ENCODE results near the gene NFE2L2. TPM values are rescaled to one million over a fixed set of nuclear protein-coding genes. Genes with fewer than 3 reads are reported as not detected.

NFE2L2 gene
- total RNA-seq, 2 donors from 2014 or later = 58.0 to 65.5 TPM

DNA sequence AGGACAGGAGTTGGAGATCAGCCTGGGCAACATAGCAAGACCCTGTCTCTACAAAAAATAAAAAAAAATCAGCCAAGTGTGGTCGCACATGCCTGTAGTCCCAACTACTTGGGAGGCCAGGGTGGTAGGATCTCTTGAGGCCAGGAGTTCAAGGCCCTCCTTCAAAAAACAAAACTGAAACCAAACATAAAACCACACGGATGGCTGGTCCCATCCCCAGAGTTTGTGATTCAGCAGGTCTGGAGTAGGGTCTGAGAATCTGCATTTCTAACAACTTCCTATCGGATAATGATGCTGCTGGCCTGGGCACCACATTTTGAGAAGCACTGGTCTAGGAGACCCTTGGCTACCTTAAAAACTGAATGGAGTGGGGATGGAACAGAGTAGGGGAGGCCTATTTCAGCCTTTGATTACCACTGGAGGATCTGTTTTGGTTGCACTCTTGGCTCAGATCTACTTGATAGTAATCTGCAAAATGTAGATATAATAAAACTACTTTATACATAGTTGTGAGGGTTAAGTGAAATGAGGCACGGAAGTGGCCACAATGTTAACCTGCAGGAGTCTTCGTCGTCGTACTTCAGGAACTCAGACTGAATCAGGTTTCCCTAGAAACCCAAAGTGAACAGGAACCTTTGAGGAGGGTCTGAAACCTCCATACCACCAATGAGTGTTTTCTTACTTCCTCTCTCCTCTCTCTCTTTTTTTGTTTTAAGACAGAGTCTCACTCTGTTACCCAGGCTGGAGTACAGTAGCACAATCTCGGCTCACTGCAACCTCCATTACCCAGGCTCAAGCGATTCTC is 25.5 kb upstream of the NFE2L2 start:
- Mint-ChIP-seq H3K4me3 (peak overlapping the region; percentile 80), H3K27ac (peak overlapping the region; percentile 76), H3K36me3 (ENCODE audit: low read depth) (peaks cover 1% of the 10 kb centered on the region), H3K4me1 (peaks cover 8% of the 10 kb centered on the region), H3K27me3 (no peaks in the 10 kb centered on the region)
- no peak for DNase-seq
- H3K9me3 ChIP-seq (ENCODE audit: control insufficient read depth, low read length, poor library complexity, severe bottlenecking) = no peaks in the 10 kb centered on the region
- peak; percentile 48 for ATAC-seq

DNA sequence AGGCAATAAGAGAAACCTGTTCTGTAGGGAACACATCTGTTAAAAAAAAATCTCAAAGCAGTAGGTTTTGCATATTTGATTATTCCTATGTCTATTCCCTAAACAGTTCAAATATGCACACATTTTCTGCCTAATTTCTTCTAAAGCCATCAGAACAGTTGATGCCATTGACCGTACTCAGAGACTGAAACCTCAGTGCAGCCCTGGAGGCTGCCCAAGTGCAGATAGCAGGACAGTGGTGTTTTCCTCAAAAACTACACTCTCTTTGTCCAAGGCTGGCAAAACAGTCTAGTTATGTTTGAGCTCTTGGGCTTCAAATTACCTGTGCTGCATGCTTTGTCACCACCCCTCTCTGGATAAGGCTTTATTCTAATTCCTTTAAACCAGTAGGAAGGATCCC is 23.3 kb upstream of the NFE2L2 start:
- Mint-ChIP-seq H3K27ac (no peak overlapping the region), H3K4me1 (peaks cover 8% of the 10 kb centered on the region), H3K4me3 (no peak overlapping the region), H3K27me3 (no peaks in the 10 kb centered on the region), H3K36me3 (ENCODE audit: low read depth) (peaks cover 2% of the 10 kb centered on the region)
- DNase-seq (no peak), ATAC-seq (no peak)
- H3K9me3 ChIP-seq (ENCODE audit: control insufficient read depth, low read length, poor library complexity, severe bottlenecking) = no peaks in the 10 kb centered on the region

DNA sequence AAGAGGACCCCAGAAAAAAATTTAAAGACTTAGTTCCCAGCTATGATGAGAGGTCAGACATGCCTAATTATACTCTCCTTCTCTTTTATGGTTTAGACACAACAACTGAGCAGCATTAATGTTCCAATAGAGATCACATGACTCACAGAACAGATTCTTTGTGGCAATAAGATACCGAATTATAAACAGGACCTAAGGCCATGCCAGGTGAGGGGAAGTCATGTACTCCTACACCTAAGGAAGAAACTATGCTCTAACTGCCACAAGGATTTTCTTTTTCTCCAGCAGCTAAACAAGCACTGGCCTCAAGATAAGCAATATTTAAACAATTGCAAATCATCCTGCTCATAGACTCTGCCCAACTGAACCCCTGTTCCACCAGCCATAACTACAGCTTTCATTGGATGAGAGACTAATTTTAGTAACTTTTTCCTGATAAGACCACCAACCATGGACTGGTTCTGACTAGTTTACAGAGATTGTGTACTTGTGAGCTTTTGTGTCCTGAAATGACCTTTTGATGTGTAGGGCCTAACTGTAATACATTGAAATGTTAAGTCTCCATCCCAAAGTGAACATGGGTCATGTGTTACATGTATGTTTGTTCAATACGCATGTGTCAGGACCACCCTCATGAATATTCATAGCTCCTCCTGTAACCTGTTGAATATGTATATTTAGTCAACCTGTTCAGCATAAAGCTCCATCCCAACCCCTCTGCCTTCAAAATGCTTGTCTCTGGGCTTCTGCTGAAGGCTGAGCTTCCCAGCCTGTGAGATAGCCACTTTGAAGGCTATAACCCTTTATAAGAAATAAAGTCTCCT is 21.6 kb upstream of the NFE2L2 start:
- Mint-ChIP-seq H3K4me1 (peaks cover 8% of the 10 kb centered on the region), H3K27ac (no peak overlapping the region), H3K4me3 (no peak overlapping the region), H3K27me3 (no peaks in the 10 kb centered on the region), H3K36me3 (ENCODE audit: low read depth) (peaks cover 5% of the 10 kb centered on the region)
- no peak for DNase-seq
- no peak for ATAC-seq
- no peaks in the 10 kb centered on the region for H3K9me3 ChIP-seq (ENCODE audit: control insufficient read depth, low read length, poor library complexity, severe bottlenecking)

DNA sequence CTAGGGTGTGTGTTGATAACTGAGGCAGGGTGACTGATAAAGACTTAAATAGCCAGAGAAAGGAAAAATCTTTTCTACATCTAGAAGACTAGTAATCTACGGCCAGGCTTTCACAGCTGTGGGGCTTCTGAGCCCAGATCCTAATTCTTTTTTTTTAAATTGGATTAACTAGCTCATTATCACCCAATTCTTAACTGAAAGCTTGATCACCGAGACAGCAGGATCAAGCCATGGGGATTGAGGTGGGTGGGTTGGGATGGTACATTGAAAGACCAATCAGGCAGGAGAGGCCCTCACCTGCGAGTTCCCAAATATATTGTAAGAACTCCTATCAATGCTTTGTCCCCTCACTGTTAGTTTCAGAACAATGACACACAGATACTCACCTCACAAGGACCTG is 20.0 kb upstream of the NFE2L2 start:
- Mint-ChIP-seq H3K4me1 (peaks cover 3% of the 10 kb centered on the region), H3K4me3 (no peak overlapping the region), H3K36me3 (ENCODE audit: low read depth) (peaks cover 5% of the 10 kb centered on the region), H3K27me3 (no peaks in the 10 kb centered on the region), H3K27ac (no peak overlapping the region)
- ATAC-seq = no peak
- DNase-seq = no peak
- H3K9me3 ChIP-seq (ENCODE audit: control insufficient read depth, low read length, poor library complexity, severe bottlenecking) = no peaks in the 10 kb centered on the region

DNA sequence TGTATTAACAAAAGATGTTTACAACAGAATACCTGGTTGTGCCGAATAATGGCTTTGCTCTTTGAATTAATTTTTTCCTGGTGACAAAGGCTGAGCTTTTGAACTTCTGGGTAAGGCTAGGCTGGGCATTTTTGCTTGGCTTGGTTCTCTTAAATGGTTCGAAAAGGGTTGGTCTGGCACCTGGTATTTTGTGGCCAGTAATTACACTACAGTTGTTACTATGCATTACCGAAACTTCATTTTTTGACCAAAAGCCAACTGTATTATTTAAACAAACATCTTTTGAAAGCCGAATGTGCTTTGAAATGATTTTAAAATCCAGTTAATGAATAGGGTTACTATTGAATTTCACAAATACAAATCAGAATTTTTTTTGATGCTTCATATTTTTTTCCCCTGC is 19.4 kb upstream of the NFE2L2 start:
- peaks cover 5% of the 10 kb centered on the region for H3K36me3 Mint-ChIP-seq (ENCODE audit: low read depth)
- H3K4me1 Mint-ChIP-seq = peaks cover 3% of the 10 kb centered on the region
- no peak for ATAC-seq
- no peaks in the 10 kb centered on the region for H3K27me3 Mint-ChIP-seq
- no peaks in the 10 kb centered on the region for H3K9me3 ChIP-seq (ENCODE audit: control insufficient read depth, low read length, poor library complexity, severe bottlenecking)
- H3K27ac Mint-ChIP-seq = no peak overlapping the region
- no peak for DNase-seq
- H3K4me3 Mint-ChIP-seq = no peak overlapping the region

DNA sequence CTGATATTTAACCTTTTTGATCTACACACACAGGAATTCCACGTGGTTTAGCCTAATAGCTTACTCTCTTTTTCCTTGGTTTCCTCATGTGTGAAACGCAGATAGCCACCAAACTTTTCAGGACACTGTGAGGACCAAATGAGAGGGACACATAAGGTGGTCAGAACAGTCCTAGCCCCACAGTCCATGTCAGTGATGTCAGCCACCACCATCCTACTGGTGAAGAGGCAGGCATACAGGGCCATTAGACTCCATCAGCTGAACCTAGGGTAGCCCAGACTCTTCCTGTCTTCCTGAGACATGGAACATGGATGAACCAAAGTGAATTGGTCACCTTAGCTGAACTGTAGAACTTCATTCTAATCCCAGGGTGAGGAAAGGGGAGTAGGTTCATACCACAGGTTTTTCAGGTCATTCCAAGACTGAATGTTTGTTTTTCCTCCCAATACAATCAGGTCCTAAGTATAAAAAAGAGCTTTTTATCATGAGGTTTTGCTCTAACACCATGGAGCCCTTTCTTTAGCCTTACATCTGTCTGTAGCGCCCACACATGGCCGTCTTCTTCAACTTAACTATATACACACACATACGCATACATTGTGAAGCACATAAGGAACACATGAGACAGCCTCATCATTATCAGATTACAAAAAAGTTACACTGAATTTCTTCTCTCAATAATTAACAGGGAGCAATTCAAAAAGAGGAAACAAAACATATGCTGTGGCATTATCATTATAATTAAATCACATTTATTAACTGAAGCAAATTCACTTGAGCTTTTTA is 18.5 kb upstream of the NFE2L2 start:
- Mint-ChIP-seq H3K4me3 (no peak overlapping the region), H3K27me3 (no peaks in the 10 kb centered on the region), H3K27ac (no peak overlapping the region), H3K4me1 (peaks cover 3% of the 10 kb centered on the region), H3K36me3 (ENCODE audit: low read depth) (peaks cover 5% of the 10 kb centered on the region)
- ATAC-seq (no peak), DNase-seq (no peak)
- H3K9me3 ChIP-seq (ENCODE audit: control insufficient read depth, low read length, poor library complexity, severe bottlenecking) = no peaks in the 10 kb centered on the region

DNA sequence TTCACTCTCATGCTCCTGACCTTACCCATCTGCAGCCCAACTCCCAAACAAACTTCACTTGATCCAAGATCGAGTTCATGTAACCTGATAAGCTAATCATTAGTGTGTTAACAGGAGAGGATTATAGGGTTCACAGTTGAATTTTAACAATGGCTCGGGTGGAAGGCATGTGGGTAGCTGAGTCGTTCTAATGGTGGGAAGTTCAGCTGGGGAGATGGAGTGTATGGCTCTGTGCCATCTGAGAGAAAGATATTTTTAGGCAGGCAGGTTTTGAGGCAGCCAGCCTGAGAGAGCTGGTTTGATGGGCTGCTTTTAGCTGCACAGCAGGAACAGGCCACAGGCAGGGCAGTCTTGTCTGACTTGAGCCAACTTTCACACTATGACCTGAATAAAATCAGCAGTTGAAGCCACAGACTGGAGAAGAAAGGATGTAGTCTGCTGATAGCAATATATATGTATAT is 17.7 kb upstream of the NFE2L2 start:
- ATAC-seq = no peak
- H3K27ac Mint-ChIP-seq = no peak overlapping the region
- H3K9me3 ChIP-seq (ENCODE audit: control insufficient read depth, low read length, poor library complexity, severe bottlenecking) = no peaks in the 10 kb centered on the region
- no peak overlapping the region for H3K4me3 Mint-ChIP-seq
- H3K27me3 Mint-ChIP-seq = no peaks in the 10 kb centered on the region
- H3K36me3 Mint-ChIP-seq (ENCODE audit: low read depth) = peaks cover 5% of the 10 kb centered on the region
- peaks cover 3% of the 10 kb centered on the region for H3K4me1 Mint-ChIP-seq
- DNase-seq = no peak

DNA sequence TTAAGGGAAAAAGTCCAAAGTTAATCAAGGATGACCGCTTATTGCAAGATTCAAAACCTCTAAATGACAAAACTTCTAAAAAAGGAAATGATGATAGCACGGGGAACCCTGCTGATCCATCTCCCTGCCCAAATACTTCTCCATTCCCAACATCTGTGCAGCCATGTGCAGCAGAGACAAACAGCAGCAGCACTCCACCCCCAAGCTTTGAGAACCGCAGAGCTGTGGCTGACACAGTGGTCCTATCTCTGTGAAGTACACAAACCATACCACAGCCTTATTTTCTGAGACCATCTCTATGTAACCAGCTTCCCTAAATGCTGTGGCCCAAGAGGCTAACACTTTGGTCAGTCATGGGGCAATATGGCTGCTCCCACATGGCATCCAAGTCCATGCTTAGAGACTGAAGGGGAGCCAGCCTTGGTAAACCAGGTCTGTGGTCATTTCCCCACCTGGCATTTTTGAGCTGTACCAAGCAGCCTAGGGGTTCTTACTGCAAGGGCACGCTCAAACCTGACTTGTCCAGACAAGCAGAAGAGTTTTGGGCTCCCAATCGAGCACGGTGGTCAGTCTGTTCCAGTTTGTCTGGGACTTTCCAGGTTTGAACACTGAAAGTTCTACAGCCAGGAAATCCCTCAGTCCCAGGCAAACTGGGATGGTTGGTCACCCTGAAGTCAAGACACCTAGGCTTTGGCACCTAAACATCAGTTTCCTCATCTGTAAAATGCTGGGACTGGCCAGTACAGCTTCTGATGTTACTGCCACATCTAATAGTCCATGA is 17.1 kb upstream of the NFE2L2 start:
- ATAC-seq = peak; percentile 21
- no peaks in the 10 kb centered on the region for H3K9me3 ChIP-seq (ENCODE audit: control insufficient read depth, low read length, poor library complexity, severe bottlenecking)
- no peak overlapping the region for H3K27ac Mint-ChIP-seq
- no peak for DNase-seq
- H3K36me3 Mint-ChIP-seq (ENCODE audit: low read depth) = peaks cover 5% of the 10 kb centered on the region
- no peaks in the 10 kb centered on the region for H3K27me3 Mint-ChIP-seq
- H3K4me1 Mint-ChIP-seq = peaks cover 3% of the 10 kb centered on the region
- no peak overlapping the region for H3K4me3 Mint-ChIP-seq

DNA sequence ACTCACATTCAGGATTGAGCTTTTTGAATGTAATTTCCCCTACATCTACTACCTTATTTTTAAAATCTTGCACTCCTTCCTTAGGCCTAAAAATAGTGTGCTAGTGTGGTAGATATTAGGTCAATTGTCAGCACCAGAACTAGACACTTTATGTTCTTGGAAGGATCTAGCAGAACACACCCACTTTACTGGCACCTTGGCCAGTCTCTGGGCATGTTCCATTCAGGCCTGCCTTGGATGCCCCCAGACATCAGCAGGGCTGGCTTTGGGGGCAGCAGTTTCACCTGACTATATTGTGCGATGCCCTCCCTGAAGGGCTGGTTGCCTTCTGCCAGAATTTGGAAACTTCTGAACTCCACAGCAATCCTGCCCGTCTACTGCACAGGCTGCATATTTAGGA is 15.3 kb upstream of the NFE2L2 start:
- no peak for DNase-seq
- Mint-ChIP-seq H3K4me1 (peaks cover 3% of the 10 kb centered on the region), H3K27ac (no peak overlapping the region), H3K36me3 (ENCODE audit: low read depth) (peaks cover 2% of the 10 kb centered on the region), H3K27me3 (no peaks in the 10 kb centered on the region), H3K4me3 (no peak overlapping the region)
- H3K9me3 ChIP-seq (ENCODE audit: control insufficient read depth, low read length, poor library complexity, severe bottlenecking) = no peaks in the 10 kb centered on the region
- ATAC-seq = no peak

DNA sequence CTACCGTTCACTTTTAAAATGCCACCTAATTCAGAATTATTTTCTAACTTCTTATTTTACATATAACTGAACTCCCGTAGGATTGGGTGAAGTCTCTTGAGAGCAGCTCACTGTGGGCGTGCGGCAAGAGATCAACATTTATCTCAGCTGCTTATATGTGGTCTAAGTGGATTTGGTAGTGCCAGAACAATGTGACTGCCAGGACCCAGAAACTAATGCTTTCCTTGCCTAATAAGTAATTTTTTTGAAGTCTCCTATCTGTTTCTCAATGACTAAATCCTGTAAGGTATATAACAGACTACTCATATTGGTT is 11.2 kb upstream of the NFE2L2 start:
- H3K4me1 Mint-ChIP-seq = no peaks in the 10 kb centered on the region
- H3K9me3 ChIP-seq (ENCODE audit: control insufficient read depth, low read length, poor library complexity, severe bottlenecking) = no peaks in the 10 kb centered on the region
- H3K27ac Mint-ChIP-seq = no peak overlapping the region
- DNase-seq (no peak), ATAC-seq (no peak)
- H3K27me3 Mint-ChIP-seq = no peaks in the 10 kb centered on the region
- no peak overlapping the region for H3K4me3 Mint-ChIP-seq
- H3K36me3 Mint-ChIP-seq (ENCODE audit: low read depth) = no peaks in the 10 kb centered on the region

DNA sequence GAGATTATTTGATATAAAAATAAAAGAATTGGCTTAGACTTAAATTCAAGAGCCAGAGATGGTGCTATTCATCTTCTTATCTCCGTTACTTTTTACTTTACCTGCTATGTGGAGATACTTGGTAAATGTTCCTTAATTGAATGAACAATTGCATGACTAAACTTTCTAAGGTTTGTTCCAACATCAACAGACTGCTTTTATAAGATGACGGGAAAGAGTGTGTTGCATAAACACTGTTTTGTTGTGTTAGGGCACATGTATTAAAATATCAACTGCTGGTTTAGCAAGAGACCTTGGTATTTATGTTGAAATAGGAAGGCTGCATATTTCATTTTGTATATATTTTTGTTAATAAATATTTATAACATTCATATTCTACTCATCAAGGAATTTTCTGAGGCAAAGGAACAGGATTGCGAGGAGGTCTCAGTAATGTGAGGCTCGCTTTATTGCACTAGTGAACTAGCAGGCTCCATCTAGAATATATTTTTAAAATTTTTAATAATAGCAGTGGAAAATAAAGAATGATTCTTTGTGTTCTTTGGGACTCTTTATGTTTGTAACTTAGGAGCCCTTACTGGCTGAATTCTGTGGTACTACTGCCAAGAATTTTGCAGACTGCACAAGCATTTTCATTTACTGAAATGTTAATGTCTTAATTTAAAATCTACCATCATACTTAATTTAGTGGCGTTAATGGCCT is 10.7 kb upstream of the NFE2L2 start:
- ATAC-seq = no peak
- H3K9me3 ChIP-seq (ENCODE audit: control insufficient read depth, low read length, poor library complexity, severe bottlenecking) = no peaks in the 10 kb centered on the region
- no peak overlapping the region for H3K4me3 Mint-ChIP-seq
- no peak for DNase-seq
- H3K4me1 Mint-ChIP-seq = no peaks in the 10 kb centered on the region
- no peaks in the 10 kb centered on the region for H3K27me3 Mint-ChIP-seq
- no peaks in the 10 kb centered on the region for H3K36me3 Mint-ChIP-seq (ENCODE audit: low read depth)
- H3K27ac Mint-ChIP-seq = no peak overlapping the region

DNA sequence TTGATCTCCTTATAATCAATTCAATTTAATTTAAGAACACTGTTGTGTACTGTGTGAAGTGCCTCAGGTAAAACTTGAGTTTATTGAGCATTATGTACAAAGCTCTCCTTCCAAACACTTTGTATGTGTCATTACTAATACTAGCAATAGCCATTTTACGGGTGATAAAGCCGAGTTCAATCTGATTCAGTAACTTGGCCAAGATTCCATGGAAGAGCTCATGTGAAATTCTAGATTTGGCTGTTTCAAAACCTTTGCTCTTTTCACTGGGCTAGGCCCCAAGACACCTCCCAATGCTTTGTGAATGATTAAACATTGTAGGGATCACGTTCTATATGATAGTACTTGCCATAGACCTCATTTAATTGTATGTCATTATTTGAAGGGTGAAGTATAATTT is 8.9 kb upstream of the NFE2L2 start:
- H3K27ac Mint-ChIP-seq = no peak overlapping the region
- H3K9me3 ChIP-seq (ENCODE audit: control insufficient read depth, low read length, poor library complexity, severe bottlenecking) = no peaks in the 10 kb centered on the region
- DNase-seq (no peak), ATAC-seq (no peak)
- no peaks in the 10 kb centered on the region for H3K27me3 Mint-ChIP-seq
- no peak overlapping the region for H3K4me3 Mint-ChIP-seq
- H3K4me1 Mint-ChIP-seq = no peaks in the 10 kb centered on the region
- H3K36me3 Mint-ChIP-seq (ENCODE audit: low read depth) = no peaks in the 10 kb centered on the region

Measured in T-helper 17 cell (primary cell).